Karpas-422 (cell line): ENCODE results near the gene CXCL10. TPM values are rescaled to one million over a fixed set of nuclear protein-coding genes. Genes with fewer than 3 reads are reported as not detected.

Experiments
- DNase-seq: peaks from one replicate; pipeline ENCODE4 v3.0.0-alpha.2; 2015
- H2AFZ ChIP-seq: fragments of 200-600 bp; sonication (generic); 2 replicates; pipeline ENCODE4 v1.6.1; 2014; ENCODE audit warnings: antibody characterized with exemption, low read length, mixed read lengths
- H3K27ac ChIP-seq: fragments of 200-600 bp; sonication (generic); 2 replicates; pipeline ENCODE4 v1.5.1; 2014; ENCODE audit warnings: mild to moderate bottlenecking, low read length, moderate library complexity
- H3K27me3 ChIP-seq: fragments of 200-600 bp; sonication (generic); 2 replicates; pipeline ENCODE4 v1.6.1; 2014; ENCODE audit warnings: low read length, mixed read lengths
- H3K36me3 ChIP-seq: fragments of 200-600 bp; sonication (generic); 2 replicates; pipeline ENCODE4 v1.6.1; 2014; ENCODE audit warnings: low read length, mixed read lengths; ENCODE audit not compliant: insufficient read depth
- H3K4me1 ChIP-seq: fragments of 200-600 bp; sonication (generic); 2 replicates; pipeline ENCODE4 v1.6.1; 2014; ENCODE audit warnings: mild to moderate bottlenecking, low read length, mixed read lengths
- H3K4me2 ChIP-seq: fragments of 200-600 bp; sonication (generic); 2 replicates; pipeline ENCODE4 v1.6.1; 2014; ENCODE audit warnings: low read length, low read depth, mild to moderate bottlenecking; ENCODE audit not compliant: poor library complexity, severe bottlenecking
- H3K4me3 ChIP-seq: fragments of 200-600 bp; sonication (generic); 2 replicates; pipeline ENCODE4 v1.5.1; 2014; ENCODE audit warnings: mild to moderate bottlenecking, antibody characterized with exemption, low read length, mixed read lengths
- H3K79me2 ChIP-seq: fragments of 200-600 bp; sonication (generic); 2 replicates; pipeline ENCODE4 v1.6.1; 2014; ENCODE audit warnings: mild to moderate bottlenecking, low read length, mixed read lengths
- H3K9ac ChIP-seq: fragments of 200-600 bp; sonication (generic); 2 replicates; pipeline ENCODE4 v1.6.0; 2014; ENCODE audit warnings: low read length
- H3K9me2 ChIP-seq: fragments of 200-600 bp; sonication (generic), shearing (Covaris generic); replicated peaks from 2 replicates; pipeline ENCODE4 v1.6.0; 2014; ENCODE audit warnings: mild to moderate bottlenecking, low read length, moderate library complexity; ENCODE audit not compliant: insufficient read depth
- H3K9me3 ChIP-seq: fragments of 300-700, 200-600 bp; sonication (generic); 2 replicates; pipeline ENCODE4 v1.6.1; 2014; ENCODE audit warnings: low read length, mixed read lengths
- H4K20me1 ChIP-seq: fragments of 200-600 bp; sonication (generic); 2 replicates; pipeline ENCODE4 v1.6.1; 2014; ENCODE audit warnings: mild to moderate bottlenecking, antibody characterized with exemption, low read length, low read depth; ENCODE audit not compliant: insufficient read depth
- total RNA-seq: library from RNA; depleted of rRNA; stranded (reverse); fragments of >200 nt; shearing (Covaris generic); gene quantifications from 2 replicates; pipeline ENCODE4 v1.2.3, GENCODE V29; 2014; ENCODE audit warnings: low replicate concordance

The CXCL10 gene
- total RNA-seq, 1 experiment from 2014 or later = not detected

GRCh38 chr4:76022677-76023076 lies 620 bp downstream of the CXCL10 start:
- Histone ChIP-seq H3K9ac (no peak overlapping the region), H3K4me3 (no peak overlapping the region), H3K79me2 (no peaks in the 10 kb centered on the region), H3K9me3 (no peaks in the 10 kb centered on the region), H3K9me2 (no peaks in the 10 kb centered on the region), H2AFZ (no peak overlapping the region), H3K27ac (no peak overlapping the region), H3K4me1 (no peaks in the 10 kb centered on the region), H3K4me2 (no peak overlapping the region), H4K20me1 (no peaks in the 10 kb centered on the region), H3K36me3 (no peaks in the 10 kb centered on the region), H3K27me3 (no peaks in the 10 kb centered on the region)
- no peak for DNase-seq

GRCh38 chr4:76022031-76022430 lies 1.3 kb downstream of the CXCL10 start:
- no peaks in the 10 kb centered on the region for H3K79me2 ChIP-seq
- H3K4me3 ChIP-seq = no peak overlapping the region
- no peak overlapping the region for H3K9ac ChIP-seq
- H3K9me2 ChIP-seq = no peaks in the 10 kb centered on the region
- no peaks in the 10 kb centered on the region for H3K36me3 ChIP-seq
- no peaks in the 10 kb centered on the region for H3K27me3 ChIP-seq
- no peak overlapping the region for H2AFZ ChIP-seq
- no peaks in the 10 kb centered on the region for H3K4me1 ChIP-seq
- no peaks in the 10 kb centered on the region for H4K20me1 ChIP-seq
- no peak overlapping the region for H3K4me2 ChIP-seq
- H3K9me3 ChIP-seq = no peaks in the 10 kb centered on the region
- DNase-seq = no peak
- H3K27ac ChIP-seq = no peak overlapping the region

GRCh38 chr4:76017056-76017686 lies 6.1 kb downstream of the CXCL10 start:
- no peaks in the 10 kb centered on the region for H3K9me2 ChIP-seq
- no peaks in the 10 kb centered on the region for H3K27me3 ChIP-seq
- H4K20me1 ChIP-seq = no peaks in the 10 kb centered on the region
- no peak overlapping the region for H3K4me3 ChIP-seq
- H3K9ac ChIP-seq = no peak overlapping the region
- H3K4me1 ChIP-seq = peaks cover 13% of the 10 kb centered on the region
- no peaks in the 10 kb centered on the region for H3K36me3 ChIP-seq
- no peak for DNase-seq
- H3K79me2 ChIP-seq = no peaks in the 10 kb centered on the region
- H3K27ac ChIP-seq = no peak overlapping the region
- H3K9me3 ChIP-seq = no peaks in the 10 kb centered on the region
- H3K4me2 ChIP-seq = no peak overlapping the region
- no peak overlapping the region for H2AFZ ChIP-seq

GRCh38 chr4:76016393-76016792 lies 6.9 kb downstream of the CXCL10 start:
- Histone ChIP-seq H3K4me1 (peaks cover 13% of the 10 kb centered on the region), H3K4me3 (no peak overlapping the region), H3K27ac (no peak overlapping the region), H3K4me2 (no peak overlapping the region), H4K20me1 (no peaks in the 10 kb centered on the region), H2AFZ (no peak overlapping the region), H3K36me3 (no peaks in the 10 kb centered on the region), H3K9me3 (no peaks in the 10 kb centered on the region), H3K9ac (no peak overlapping the region), H3K79me2 (no peaks in the 10 kb centered on the region), H3K9me2 (no peaks in the 10 kb centered on the region), H3K27me3 (no peaks in the 10 kb centered on the region)
- no peak for DNase-seq

- H3K4me2 ChIP-seq = no peak overlapping the region
- no peak overlapping the region for H3K9ac ChIP-seq
- no peaks in the 10 kb centered on the region for H3K9me2 ChIP-seq
- H3K4me3 ChIP-seq = no peak overlapping the region
- H3K9me3 ChIP-seq = no peaks in the 10 kb centered on the region
- no peak overlapping the region for H3K27ac ChIP-seq
- no peak overlapping the region for H2AFZ ChIP-seq
- no peaks in the 10 kb centered on the region for H3K79me2 ChIP-seq
- no peaks in the 10 kb centered on the region for H3K27me3 ChIP-seq
- peaks cover 13% of the 10 kb centered on the region for H3K4me1 ChIP-seq
- no peaks in the 10 kb centered on the region for H4K20me1 ChIP-seq
- H3K36me3 ChIP-seq = no peaks in the 10 kb centered on the region
- DNase-seq = no peak
Measured at GRCh38 chr4:76013540-76013939, 9.8 kb downstream of the CXCL10 start.

- Histone ChIP-seq H2AFZ (no peak overlapping the region), H4K20me1 (no peaks in the 10 kb centered on the region), H3K9me2 (no peaks in the 10 kb centered on the region), H3K79me2 (no peaks in the 10 kb centered on the region), H3K36me3 (no peaks in the 10 kb centered on the region), H3K9me3 (no peaks in the 10 kb centered on the region), H3K4me3 (no peak overlapping the region), H3K9ac (no peak overlapping the region), H3K27me3 (no peaks in the 10 kb centered on the region), H3K4me2 (no peak overlapping the region), H3K4me1 (peaks cover 13% of the 10 kb centered on the region), H3K27ac (no peak overlapping the region)
- no peak for DNase-seq
Measured at GRCh38 chr4:76012388-76012801, 10.9 kb downstream of the CXCL10 start.

- no peak overlapping the region for H3K4me3 ChIP-seq
- no peak overlapping the region for H3K9ac ChIP-seq
- no peak for DNase-seq
- H2AFZ ChIP-seq = no peak overlapping the region
- H4K20me1 ChIP-seq = no peaks in the 10 kb centered on the region
- peaks cover 13% of the 10 kb centered on the region for H3K4me1 ChIP-seq
- no peak overlapping the region for H3K4me2 ChIP-seq
- no peaks in the 10 kb centered on the region for H3K79me2 ChIP-seq
- H3K27ac ChIP-seq = no peak overlapping the region
- no peaks in the 10 kb centered on the region for H3K9me3 ChIP-seq
- H3K36me3 ChIP-seq = no peaks in the 10 kb centered on the region
- no peaks in the 10 kb centered on the region for H3K9me2 ChIP-seq
- no peaks in the 10 kb centered on the region for H3K27me3 ChIP-seq
Measured at GRCh38 chr4:76011700-76012387, 11.5 kb downstream of the CXCL10 start.

GRCh38 chr4:76011018-76011670 lies 12.2 kb downstream of the CXCL10 start:
- Histone ChIP-seq H3K36me3 (no peaks in the 10 kb centered on the region), H4K20me1 (no peaks in the 10 kb centered on the region), H3K4me1 (peaks cover 9% of the 10 kb centered on the region), H3K27ac (no peak overlapping the region), H2AFZ (no peak overlapping the region), H3K9me2 (no peaks in the 10 kb centered on the region), H3K9ac (no peak overlapping the region), H3K79me2 (no peaks in the 10 kb centered on the region), H3K27me3 (no peaks in the 10 kb centered on the region), H3K4me3 (no peak overlapping the region), H3K4me2 (no peak overlapping the region), H3K9me3 (no peaks in the 10 kb centered on the region)
- DNase-seq = no peak
